ENCODE data around the gene SLC25A1. TPM values are rescaled to one million over a fixed set of nuclear protein-coding genes. Genes with fewer than 3 reads are reported as not detected.

Gene SLC25A1
- 10 to 100 TPM; 63.5 to 88.8 (median 72.4) TPM for polyA plus RNA-seq (ENCODE audit: low read depth in 6 of 6)

GRCh38 chr22:19178657-19179496 is at the start of gene SLC25A1:
Gene SLC25A1 (minus strand): TSS chr22:19178736. CDS start chr22:19178673, 63 bp downstream.
- H3K4me1 Mint-ChIP-seq, result peaks cover 21 to 60% (median 31%) of the 10 kb centered on the region in 3 donors
- H3K27ac Mint-ChIP-seq, result peak within 1 kb of the TSS; percentile 40 to 93 (median 76)
- ATAC-seq (ENCODE audit: low read depth in 2 of 2), result peak; percentile 61 to 63
- peak; percentile 66 for DNase-seq
- no peaks in the 10 kb centered on the region for H3K9me3 Mint-ChIP-seq
- no peaks in the 10 kb centered on the region for H3K36me3 Mint-ChIP-seq
- peak within 1 kb of the TSS; percentile 79 to 99 (median 91) for H3K4me3 Mint-ChIP-seq
- H3K27me3 Mint-ChIP-seq, result peaks cover 0 to 4% (median 0%) of the 10 kb centered on the region in 3 donors

- no peaks in the 10 kb centered on the region for H3K27me3 Mint-ChIP-seq
- H3K27ac Mint-ChIP-seq, result no peak overlapping the region
- no peak for DNase-seq
- H3K4me3 Mint-ChIP-seq, result no peak overlapping the region
- no peaks in the 10 kb centered on the region for H3K9me3 Mint-ChIP-seq
- no peak for ATAC-seq (ENCODE audit: low read depth in 2 of 2)
- H3K4me1 Mint-ChIP-seq, result no peaks in the 10 kb centered on the region
- H3K36me3 Mint-ChIP-seq, result no peaks in the 10 kb centered on the region
These were observed 49.6 kb upstream of the SLC25A1 start for GRCh38 chr22:19228179-19228578.

- ATAC-seq (ENCODE audit: low read depth in 2 of 2) (no peak), DNase-seq (no peak)
- no peak overlapping the region for H3K4me3 Mint-ChIP-seq
- no peaks in the 10 kb centered on the region for H3K36me3 Mint-ChIP-seq
- no peak overlapping the region for H3K27ac Mint-ChIP-seq
- H3K27me3 Mint-ChIP-seq, result no peaks in the 10 kb centered on the region
- no peaks in the 10 kb centered on the region for H3K9me3 Mint-ChIP-seq
- no peaks in the 10 kb centered on the region for H3K4me1 Mint-ChIP-seq
These were observed 47.9 kb upstream of the SLC25A1 start for GRCh38 chr22:19226428-19226827.

- Mint-ChIP-seq H3K27ac (no peak overlapping the region), H3K27me3 (no peaks in the 10 kb centered on the region), H3K4me1 (no peaks in the 10 kb centered on the region), H3K9me3 (no peaks in the 10 kb centered on the region), H3K36me3 (no peaks in the 10 kb centered on the region), H3K4me3 (no peak overlapping the region)
- no peak for ATAC-seq (ENCODE audit: low read depth in 2 of 2)
- no peak for DNase-seq
These were observed 47.0 kb upstream of the SLC25A1 start for GRCh38 chr22:19225560-19225959.

GRCh38 chr22:19224985-19225384 is 46.4 kb upstream of the SLC25A1 start:
- H3K4me3 Mint-ChIP-seq, result no peak overlapping the region
- ATAC-seq (ENCODE audit: low read depth in 2 of 2) (no peak), DNase-seq (no peak)
- H3K27me3 Mint-ChIP-seq, result no peaks in the 10 kb centered on the region
- H3K27ac Mint-ChIP-seq, result peak overlapping the region in 2 of 6 donors; percentile 21 to 80
- no peaks in the 10 kb centered on the region for H3K9me3 Mint-ChIP-seq
- no peaks in the 10 kb centered on the region for H3K36me3 Mint-ChIP-seq
- no peaks in the 10 kb centered on the region for H3K4me1 Mint-ChIP-seq

GRCh38 chr22:19224557-19224956 is 46.0 kb upstream of the SLC25A1 start:
- H3K36me3 Mint-ChIP-seq, result no peaks in the 10 kb centered on the region
- DNase-seq (no peak), ATAC-seq (ENCODE audit: low read depth in 2 of 2) (no peak)
- no peak overlapping the region for H3K27ac Mint-ChIP-seq
- no peaks in the 10 kb centered on the region for H3K4me1 Mint-ChIP-seq
- no peaks in the 10 kb centered on the region for H3K9me3 Mint-ChIP-seq
- H3K27me3 Mint-ChIP-seq, result no peaks in the 10 kb centered on the region
- H3K4me3 Mint-ChIP-seq, result no peak overlapping the region

GRCh38 chr22:19223617-19224016 is 45.1 kb upstream of the SLC25A1 start:
- Mint-ChIP-seq H3K9me3 (no peaks in the 10 kb centered on the region), H3K4me3 (no peak overlapping the region), H3K27ac (no peak overlapping the region), H3K27me3 (no peaks in the 10 kb centered on the region), H3K36me3 (no peaks in the 10 kb centered on the region), H3K4me1 (no peaks in the 10 kb centered on the region)
- ATAC-seq (ENCODE audit: low read depth in 2 of 2), result no peak
- no peak for DNase-seq

GRCh38 chr22:19223110-19223509 is 44.6 kb upstream of the SLC25A1 start:
- H3K36me3 Mint-ChIP-seq, result no peaks in the 10 kb centered on the region
- no peaks in the 10 kb centered on the region for H3K27me3 Mint-ChIP-seq
- no peak for DNase-seq
- H3K4me1 Mint-ChIP-seq, result peaks cover 0 to 2% (median 0%) of the 10 kb centered on the region in 3 donors
- no peaks in the 10 kb centered on the region for H3K9me3 Mint-ChIP-seq
- H3K27ac Mint-ChIP-seq, result no peak overlapping the region
- no peak for ATAC-seq (ENCODE audit: low read depth in 2 of 2)
- H3K4me3 Mint-ChIP-seq, result no peak overlapping the region

GRCh38 chr22:19222242-19223005 is 43.9 kb upstream of the SLC25A1 start:
- ATAC-seq (ENCODE audit: low read depth in 2 of 2), result no peak
- Mint-ChIP-seq H3K27ac (no peak overlapping the region), H3K36me3 (no peaks in the 10 kb centered on the region), H3K9me3 (no peaks in the 10 kb centered on the region), H3K4me3 (no peak overlapping the region), H3K27me3 (no peaks in the 10 kb centered on the region), H3K4me1 (peaks cover 0 to 6% (median 4%) of the 10 kb centered on the region in 3 donors)
- DNase-seq, result no peak

- Mint-ChIP-seq H3K36me3 (no peaks in the 10 kb centered on the region), H3K9me3 (no peaks in the 10 kb centered on the region), H3K27ac (peak overlapping the region in 1 of 6 donors; percentile 5), H3K4me3 (no peak overlapping the region), H3K4me1 (peaks cover 0 to 6% (median 4%) of the 10 kb centered on the region in 3 donors), H3K27me3 (peaks cover 0 to under 1% (median 0%) of the 10 kb centered on the region in 3 donors)
- ATAC-seq (ENCODE audit: low read depth in 2 of 2) (no peak), DNase-seq (no peak)
These were observed 42.3 kb upstream of the SLC25A1 start for GRCh38 chr22:19220867-19221266.

GRCh38 chr22:19218541-19219233 is 40.2 kb upstream of the SLC25A1 start:
- ATAC-seq (ENCODE audit: low read depth in 2 of 2) (no peak), DNase-seq (no peak)
- H3K9me3 Mint-ChIP-seq, result no peaks in the 10 kb centered on the region
- no peaks in the 10 kb centered on the region for H3K36me3 Mint-ChIP-seq
- H3K27ac Mint-ChIP-seq, result peak overlapping the region in 2 of 6 donors; percentile 2 to 32
- H3K27me3 Mint-ChIP-seq, result peaks cover 0 to 4% (median 0%) of the 10 kb centered on the region in 3 donors
- H3K4me1 Mint-ChIP-seq, result peaks cover 0 to 6% (median 4%) of the 10 kb centered on the region in 3 donors
- H3K4me3 Mint-ChIP-seq, result no peak overlapping the region

- DNase-seq (no peak), ATAC-seq (ENCODE audit: low read depth in 2 of 2) (no peak)
- Mint-ChIP-seq H3K9me3 (no peaks in the 10 kb centered on the region), H3K27me3 (peaks cover 0 to 4% (median 0%) of the 10 kb centered on the region in 3 donors), H3K36me3 (no peaks in the 10 kb centered on the region), H3K27ac (no peak overlapping the region), H3K4me3 (no peak overlapping the region), H3K4me1 (peaks cover 0 to 8% (median 4%) of the 10 kb centered on the region in 3 donors)
These were observed 38.0 kb upstream of the SLC25A1 start for GRCh38 chr22:19216579-19216978.

GRCh38 chr22:19215360-19215759 is 36.8 kb upstream of the SLC25A1 start:
- Mint-ChIP-seq H3K4me1 (peaks cover 0 to 8% (median 4%) of the 10 kb centered on the region in 3 donors), H3K36me3 (no peaks in the 10 kb centered on the region), H3K27ac (no peak overlapping the region), H3K27me3 (peaks cover 0 to 4% (median 0%) of the 10 kb centered on the region in 3 donors), H3K4me3 (peak overlapping the region in 1 of 8 donors; percentile 35), H3K9me3 (no peaks in the 10 kb centered on the region)
- DNase-seq (no peak), ATAC-seq (ENCODE audit: low read depth in 2 of 2) (no peak)
